Renal cortex interstitium (tissue), 11 donors: ENCODE data around the gene CSRNP3. TPM values are rescaled to one million over a fixed set of nuclear protein-coding genes. Genes with fewer than 3 reads are reported as not detected.

Source experiments
- DNase-seq, 11 donors: peaks; one replicate each; pipeline ENCODE4 v3.0.0-alpha.2; 2013; ENCODE audit warnings: low read depth in 9 of 11, low spot score in 4 of 11; ENCODE audit errors: extremely low read depth in 1 of 11
- polyA plus RNA-seq, 3 donors: library from polyadenylated mRNA; unstranded; fragments of 120-200 nt; gene quantifications; one replicate each; pipeline ENCODE4 v1.2.1, GENCODE V29; 2013; ENCODE audit not compliant: insufficient read length in 3 of 3

The CSRNP3 gene
- polyA plus RNA-seq, 3 donors = 9.5 to 10.5 (median 9.9) TPM

DNA sequence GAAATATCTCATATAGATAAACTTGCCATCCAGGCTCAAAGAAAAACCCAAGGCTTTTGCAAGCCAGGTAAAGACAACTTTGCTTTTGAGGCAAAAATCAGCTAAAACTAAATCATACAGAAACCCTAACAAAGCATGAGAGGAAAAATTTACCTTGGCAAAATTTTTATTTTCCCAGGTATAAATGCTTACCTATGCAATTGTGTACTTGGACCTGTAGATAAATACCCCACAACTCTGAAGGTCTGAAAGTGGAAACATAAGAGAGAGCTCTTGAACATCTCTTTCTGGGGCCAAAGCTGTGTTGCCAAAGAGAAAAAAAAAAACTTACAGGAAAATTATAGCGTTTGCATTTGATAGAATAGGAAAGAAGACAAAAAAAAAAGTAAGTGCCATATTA, 14.6 kb upstream of the CSRNP3 start:
- DNase-seq = no peak

DNA sequence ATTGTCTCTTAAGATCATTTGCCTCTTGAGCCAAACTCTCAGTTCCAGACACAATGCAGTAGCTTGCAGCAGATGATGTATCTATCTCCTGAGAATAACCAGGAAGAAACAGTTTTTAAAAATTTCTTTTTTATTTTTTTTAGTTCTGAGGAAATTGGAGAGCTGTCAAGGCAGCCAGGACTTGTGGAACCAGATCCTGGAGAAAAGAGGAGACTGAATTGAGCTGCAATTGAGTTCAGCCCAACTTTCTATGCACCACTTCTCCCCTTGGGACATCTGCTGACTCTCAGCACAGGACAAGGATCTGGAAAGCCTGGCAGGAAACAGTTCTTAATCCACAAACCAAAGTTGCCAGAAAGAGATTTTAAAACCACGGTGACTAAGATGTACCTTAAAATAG, 13.5 kb upstream of the CSRNP3 start:
- DNase-seq = no peak

DNA sequence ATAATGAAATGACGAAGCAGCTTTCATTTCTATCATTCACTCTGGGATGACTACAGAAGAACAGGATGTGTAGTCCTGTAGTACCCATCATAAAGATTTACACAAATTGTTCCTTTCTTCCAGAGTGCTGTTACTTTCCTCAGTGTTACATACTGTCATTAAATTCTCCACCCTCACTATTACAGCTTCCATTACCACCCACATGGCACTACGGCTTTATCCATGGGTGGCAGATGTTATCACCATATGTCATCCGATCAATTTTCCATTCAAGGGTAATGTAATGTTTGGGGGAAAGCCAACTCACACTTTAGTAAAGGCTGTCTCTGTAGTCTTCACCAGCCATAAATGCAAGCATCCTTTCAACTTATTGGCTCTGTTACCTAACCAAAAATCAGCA, 7.1 kb upstream of the CSRNP3 start:
- DNase-seq = no peak

DNA sequence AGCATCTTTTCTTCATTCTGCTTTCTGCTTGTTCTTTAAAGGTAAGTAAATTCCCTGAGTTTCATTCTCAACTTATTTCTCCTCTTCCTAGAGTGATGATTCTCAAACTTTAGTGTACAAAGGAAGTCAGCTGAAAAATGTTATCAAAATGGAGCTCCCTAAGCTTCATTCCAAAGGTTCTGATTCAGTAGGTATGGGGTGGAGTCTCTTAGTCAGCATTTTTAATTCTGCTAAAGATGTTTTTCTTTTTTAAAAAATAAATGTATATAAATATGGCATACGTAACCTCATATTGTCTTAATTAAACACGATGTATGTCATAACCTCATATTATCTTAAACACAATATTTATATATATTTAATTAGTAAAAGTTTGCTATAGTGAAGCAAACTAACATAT, 3.1 kb upstream of the CSRNP3 start:
- DNase-seq = no peak

DNA sequence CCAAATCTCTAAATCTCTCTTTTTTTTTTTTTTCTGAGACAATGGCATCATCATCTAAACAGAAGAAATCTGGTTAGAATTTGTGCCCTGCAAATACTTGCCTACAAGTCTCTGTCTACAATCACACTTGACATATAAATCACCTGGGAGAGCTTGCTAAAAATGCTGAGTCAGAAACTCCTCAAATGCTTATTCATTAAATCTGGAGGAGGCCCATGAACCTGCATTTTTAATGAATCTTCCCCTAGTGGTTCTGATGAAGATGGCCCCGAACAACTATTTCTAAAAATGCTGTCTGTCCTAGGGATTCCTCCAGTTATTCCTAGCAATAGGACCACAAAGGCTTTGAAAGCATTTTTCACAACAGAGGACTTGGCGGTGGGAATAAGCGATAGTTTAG, 1.6 kb upstream of the CSRNP3 start:
- DNase-seq = no peak

DNA sequence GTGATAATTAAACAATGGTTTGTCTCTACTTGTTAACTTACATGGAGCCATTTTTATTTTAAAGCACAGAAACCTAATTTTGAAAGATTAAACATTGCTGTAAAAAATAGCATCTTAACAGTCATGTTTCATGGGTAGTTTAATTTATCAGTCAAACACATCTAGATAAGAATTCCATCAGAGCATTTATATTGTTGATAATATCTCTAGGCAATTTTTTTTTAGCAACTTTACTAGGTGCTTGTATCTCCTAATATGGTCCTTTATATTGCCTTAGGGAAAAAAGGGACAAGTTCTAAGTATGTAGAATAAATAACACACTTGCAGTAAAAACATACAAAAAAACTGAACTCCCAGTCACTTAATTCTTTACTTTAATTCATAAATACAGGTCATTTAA, 863 bp downstream of the CSRNP3 start:
- DNase-seq = no peak

DNA sequence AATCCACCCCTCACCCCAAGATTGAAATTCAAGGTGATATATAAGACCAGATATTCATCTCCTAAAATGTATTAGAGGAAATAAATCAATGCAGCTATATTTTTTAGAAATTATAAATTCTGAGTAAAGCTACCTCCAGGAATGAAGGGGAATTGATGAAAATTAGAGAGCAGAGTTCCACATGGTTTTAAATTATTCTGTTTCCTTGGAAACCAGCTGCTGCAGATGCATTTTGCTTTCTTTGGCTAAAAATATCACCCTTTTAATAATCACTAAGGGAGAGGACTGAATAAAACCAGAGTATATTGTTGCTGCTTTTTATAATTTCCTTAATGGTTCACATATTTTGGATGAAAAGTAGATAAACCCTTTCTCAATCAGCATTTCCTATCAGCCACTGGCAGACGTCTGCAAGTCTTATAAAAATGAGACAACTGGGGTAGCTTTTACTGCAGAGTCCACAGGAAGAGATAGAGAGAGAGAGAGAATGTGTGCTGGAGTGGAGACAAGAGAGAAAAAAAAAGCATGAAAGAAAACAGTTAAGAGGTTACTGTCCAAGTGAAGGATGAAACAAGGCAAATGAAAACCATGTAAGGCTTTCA, 2.0 kb downstream of the CSRNP3 start:
- peak in 1 of 11 donors; percentile 25 for DNase-seq

DNA sequence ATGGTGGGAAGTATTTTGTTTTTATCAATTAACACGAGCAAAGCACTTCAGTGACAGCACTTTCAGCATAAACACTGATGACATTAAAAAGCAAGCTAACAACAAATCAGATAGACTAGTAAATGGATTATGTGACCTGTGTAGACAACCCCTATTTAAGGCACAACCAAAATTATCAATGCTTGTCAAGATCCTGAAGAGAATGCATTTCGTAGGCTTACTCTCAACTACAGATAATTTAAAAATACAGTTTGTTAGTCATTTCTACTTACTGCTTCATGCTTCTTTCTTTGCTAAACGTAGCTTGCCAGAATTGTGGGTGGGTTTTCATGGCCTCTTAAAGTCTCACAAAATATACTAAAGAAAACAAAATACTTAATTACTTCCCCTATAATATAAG, 3.4 kb downstream of the CSRNP3 start:
- DNase-seq = no peak

DNA sequence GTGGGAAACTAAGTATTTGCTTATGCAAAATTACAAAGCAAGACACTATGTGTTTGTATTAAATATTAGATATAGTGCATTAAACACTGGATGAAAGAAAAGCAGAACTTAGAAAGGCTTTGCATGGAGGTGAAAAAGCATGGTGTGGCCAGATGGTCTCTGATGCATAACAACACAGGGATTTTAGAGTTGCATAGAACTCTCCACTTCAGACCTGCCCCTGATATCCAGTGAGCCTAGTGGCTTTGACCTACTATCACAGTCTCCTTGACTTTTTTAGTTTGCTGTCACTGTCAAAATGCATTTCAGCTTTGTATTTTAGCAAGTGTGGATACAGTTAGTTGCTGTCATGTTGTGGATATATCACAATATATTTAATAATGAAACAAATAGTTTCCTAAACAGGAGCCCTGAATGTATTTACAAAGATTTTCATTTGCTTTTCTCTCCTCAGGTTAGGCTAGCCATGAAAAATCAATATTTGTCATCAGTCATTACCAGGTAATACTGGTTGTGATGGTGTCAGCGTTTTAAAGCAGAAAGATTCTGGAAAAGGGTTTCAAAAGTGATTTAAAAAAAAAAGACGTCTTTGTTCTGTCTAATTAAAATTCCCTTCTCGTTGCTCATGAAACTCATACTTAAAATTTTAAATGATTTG, 5.2 kb downstream of the CSRNP3 start:
- DNase-seq = no peak

DNA sequence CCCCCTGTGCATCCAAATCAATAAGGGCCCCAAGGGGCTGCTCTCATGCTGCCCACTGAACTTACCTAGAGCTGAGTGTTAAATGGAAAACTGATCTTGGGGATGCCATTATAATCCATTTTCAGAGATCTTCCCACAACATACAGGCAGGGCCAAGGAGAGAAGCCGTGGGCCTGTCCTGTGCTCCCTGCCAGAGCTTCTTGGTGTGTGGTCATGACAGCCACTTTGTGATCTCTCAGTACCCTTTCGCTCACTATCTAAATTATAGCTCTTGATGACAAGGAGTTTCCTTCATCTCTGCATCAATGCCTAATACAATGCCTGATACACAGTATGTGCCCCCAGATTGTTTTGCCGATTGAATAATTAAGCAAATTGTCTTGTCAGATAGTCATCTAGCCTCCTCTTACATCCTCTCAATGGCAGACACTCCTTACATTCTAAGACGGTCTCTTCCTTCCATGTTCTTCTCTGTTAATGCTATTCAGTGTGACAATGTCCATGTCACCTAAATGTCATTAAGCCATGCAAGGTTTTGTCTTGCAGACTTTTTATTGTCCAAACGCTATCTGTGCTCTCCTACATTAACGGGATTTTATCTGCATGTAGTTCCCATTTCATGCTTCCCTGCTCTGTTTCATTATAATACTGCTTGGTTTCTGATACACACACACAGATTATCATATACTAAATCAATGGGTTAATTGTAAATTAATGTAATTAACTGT, 5.9 kb downstream of the CSRNP3 start:
- no peak for DNase-seq

DNA sequence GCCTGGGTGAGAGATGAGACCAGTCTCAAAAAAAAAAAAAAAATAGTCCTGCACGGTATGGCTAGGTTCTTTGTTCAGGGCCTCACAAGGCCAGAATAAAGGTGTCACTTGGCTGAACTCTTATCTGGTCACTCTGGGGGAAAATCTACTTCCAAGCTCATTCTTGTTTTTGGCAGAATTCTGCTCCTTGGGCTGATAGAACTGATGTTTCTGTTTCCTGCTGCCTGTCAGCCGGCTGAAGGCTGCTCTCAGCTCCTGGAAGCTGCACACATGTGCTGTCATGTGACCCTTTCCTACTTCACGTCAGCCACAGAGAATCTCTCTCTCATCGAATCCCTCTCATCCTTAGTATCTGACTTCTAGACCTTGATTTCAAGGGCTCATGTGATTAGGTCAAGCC, 10.4 kb downstream of the CSRNP3 start:
- no peak for DNase-seq

DNA sequence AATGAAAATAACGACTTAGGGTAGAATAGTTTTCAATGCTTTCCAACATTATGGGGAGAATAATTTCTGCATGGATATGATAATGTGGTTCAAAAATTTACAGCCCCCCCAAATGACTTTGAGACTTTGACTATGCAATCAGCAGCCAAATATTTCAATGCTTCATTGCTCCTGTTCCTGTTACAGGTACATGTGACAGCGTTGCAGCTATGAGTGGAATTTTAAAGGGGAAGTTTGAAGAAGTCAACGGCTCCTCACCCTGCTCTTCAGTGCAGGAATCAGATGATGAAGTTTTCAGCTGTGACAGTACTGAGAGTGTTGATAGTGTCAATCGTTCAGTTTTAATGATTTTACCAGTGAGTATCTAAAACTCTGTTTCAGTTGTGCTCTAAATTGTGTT, 25.1 kb downstream of the CSRNP3 start:
- DNase-seq = no peak

DNA sequence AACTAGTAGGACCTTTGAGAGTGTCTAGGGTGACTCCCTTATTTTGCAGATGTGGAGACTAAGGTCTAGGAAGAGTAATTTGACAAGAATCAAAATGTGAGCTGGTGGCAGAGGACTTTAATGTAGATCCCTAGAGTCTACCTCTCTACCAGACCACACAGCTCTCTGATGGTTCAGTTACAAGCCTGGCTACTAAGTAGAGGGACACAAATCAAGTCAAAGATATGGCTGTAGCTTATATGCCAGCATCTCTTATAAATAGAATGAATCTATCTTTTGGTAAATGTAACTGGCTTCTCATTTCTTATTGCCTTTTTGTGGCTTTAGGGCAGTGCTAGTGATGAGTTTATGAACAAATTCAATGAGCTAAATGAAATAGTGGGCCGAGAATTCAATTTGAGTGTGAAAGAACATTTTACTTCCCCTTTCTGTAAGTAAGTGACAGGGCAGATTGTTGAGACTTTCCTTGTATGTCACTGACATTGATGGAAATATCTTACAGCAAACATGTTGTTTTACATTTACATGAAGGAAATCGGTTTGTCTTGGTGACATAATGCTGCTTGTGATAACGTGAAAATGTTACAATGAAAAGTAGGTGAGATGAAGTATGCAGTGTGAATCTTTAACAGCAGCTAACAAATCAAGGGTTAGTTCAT, 28.3 kb downstream of the CSRNP3 start:
- no peak for DNase-seq

DNA sequence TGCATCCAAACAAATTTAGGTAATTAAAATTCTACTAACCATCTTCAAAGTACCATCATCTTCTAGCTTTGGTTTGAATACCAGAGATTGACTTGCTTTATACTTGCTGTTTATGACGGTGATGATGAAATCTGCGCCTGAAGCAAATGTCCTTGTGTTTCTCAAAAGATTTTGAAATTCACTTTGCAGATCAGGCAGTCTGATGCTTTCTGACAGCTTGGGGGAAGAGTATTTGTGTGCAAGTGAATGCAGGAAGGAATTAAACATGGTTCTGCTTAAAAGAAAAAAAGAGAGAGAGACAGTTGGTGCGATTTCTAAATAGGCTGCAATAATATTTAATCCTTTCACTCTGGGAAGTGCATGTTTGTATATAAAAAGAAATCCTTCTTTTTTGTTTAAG, 29.6 kb downstream of the CSRNP3 start:
- DNase-seq = no peak

DNA sequence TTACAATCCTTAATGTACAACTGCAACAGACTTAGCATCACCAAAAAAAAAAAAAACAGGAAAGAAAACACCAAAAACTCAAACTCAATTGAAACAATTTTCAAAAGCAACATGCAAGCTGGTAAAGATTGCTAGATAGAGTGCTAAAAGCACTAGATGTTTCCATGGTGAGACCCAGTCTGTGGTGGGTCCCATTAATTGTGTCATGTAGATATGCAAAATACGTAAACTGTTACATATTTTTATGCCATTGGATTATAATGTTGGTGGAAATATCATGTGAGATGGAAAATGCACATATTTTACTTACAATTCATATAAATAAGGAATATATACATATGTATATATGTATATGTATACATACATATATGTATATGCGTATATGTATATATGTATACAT, 30.5 kb downstream of the CSRNP3 start:
- no peak for DNase-seq

DNA sequence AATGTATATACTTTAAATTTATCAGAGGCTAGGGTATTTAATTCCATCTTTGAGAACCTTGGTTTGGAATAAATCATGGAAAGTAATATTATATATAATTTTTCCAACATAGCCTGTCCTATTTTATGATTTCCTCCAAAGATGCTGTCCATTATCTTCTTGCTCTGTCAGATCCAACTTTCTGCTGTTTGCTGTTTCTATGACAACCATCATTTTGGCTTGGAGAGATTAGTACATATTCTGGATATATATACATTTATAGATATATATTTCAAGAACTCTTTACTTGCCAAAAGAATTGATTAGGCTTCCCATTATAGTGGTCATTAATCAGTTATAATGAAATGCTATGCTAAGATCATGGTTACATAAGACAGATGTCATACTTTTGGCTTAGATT, 31.3 kb downstream of the CSRNP3 start:
- DNase-seq = no peak

DNA sequence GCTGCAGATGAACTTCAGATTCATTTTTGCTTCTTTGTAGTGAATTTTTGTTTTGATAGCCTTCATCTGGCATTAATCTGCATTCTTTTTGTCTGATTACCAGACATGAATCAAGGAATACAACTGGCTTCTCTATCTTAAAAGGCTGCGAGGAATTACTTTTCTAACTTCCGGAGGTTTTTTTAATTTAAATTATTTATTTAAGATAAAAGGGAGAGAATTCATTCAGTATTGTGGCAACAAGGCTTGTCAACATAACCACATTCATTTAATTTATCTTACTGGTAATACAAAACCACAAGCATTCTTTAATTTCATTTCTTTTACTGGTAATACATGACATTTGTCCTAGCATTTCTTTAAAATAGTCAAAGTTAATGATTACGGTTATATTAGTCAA, 36.0 kb downstream of the CSRNP3 start:
- DNase-seq = peak in 1 of 11 donors; percentile 1

DNA sequence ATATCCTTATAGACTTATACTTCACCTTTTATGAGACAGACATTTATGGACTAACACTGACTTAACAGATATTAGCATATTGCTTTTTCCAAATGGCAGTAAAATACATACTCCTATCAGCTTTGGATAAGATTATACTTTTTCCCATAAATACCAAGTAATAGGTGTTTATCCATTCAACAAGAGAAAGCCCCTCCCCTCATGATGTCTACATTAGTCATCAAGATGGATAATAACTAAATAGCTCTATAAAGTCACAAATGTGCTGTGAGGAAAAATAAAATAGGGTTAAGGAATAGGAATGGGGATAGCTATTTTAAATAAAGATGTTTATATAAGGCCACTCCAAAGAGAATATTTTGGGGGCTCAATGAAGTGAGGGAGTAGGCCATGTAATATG, 39.4 kb downstream of the CSRNP3 start:
- DNase-seq = no peak

DNA sequence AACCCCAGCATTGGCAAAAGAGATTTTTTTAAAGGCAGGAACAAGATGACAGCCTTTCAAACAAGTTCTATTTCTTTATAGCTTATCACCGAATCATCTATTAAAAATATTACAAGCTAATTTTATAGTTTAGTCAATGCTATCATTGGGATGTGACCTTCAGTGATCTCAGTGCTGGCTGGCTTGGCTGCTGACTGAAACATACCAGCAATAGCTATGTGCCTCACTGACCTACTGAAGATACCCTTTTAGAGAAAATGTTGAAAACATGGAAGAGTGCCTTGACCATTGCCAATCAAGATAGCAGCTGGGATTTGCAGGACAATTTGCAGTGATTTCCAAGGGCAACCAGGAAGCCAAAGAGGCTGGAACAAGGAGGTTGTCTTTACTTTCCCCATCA, 44.0 kb downstream of the CSRNP3 start:
- no peak for DNase-seq

DNA sequence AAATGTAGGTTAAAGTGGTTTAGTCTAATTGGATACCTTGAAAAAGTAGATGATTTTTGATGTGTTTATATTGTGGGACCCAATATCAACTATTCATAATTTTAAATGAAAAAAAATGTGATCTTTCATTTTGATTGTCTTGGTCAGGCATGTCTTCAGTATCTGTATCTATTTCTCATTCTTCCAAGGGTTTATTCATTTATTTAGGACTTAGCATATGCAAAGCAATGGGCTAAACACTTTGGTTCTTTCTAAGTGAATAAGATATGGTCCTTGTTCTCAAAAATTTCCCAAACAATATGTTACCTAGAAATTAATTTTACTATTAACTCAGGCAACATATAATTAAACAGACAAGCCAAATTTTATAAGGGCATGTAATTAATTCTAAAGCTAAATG, 49.1 kb downstream of the CSRNP3 start:
- no peak for DNase-seq
